Lung (tissue), 12 donors: ENCODE results near the gene UBE2I. TPM values are rescaled to one million over a fixed set of nuclear protein-coding genes. Genes with fewer than 3 reads are reported as not detected.

Source experiments
- ATAC-seq: fragments of 200-7000 bp; cut with Tn5 transposase; one replicate; pipeline ENCODE4 v1.9.1; 2020; ENCODE audit warnings: moderate number of reproducible peaks; ENCODE audit not compliant: insufficient read depth, low FRiP score
- DNase-seq, 3 donors: peaks; one replicate each; pipeline ENCODE4 v3.0.0-alpha.2; 2013 to 2017
- H3K27ac ChIP-seq, 2 donors: one replicate each; pipeline ENCODE4 v1.5.1; 2013; ENCODE audit warnings: mild to moderate bottlenecking in 2 of 2, moderate library complexity in 2 of 2, control low read depth in 1 of 2, inconsistent platforms in 1 of 2, low read depth in 1 of 2, low read length in 1 of 2
- H3K27me3 ChIP-seq, 3 donors: one replicate each; pipeline ENCODE4 v1.5.1; 2013; ENCODE audit warnings: low read length in 2 of 3; ENCODE audit not compliant: control insufficient read depth in 3 of 3, insufficient read depth in 3 of 3
- H3K36me3 ChIP-seq, 4 donors: one replicate each; pipeline ENCODE4 v1.5.1; 2013; ENCODE audit warnings: low read length in 4 of 4, mild to moderate bottlenecking in 1 of 4, moderate library complexity in 1 of 4; ENCODE audit not compliant: control insufficient read depth in 4 of 4, insufficient read depth in 4 of 4
- H3K4me1 ChIP-seq, 5 donors: one replicate each; pipeline ENCODE4 v1.5.1; 2013; ENCODE audit warnings: low read length in 5 of 5, mild to moderate bottlenecking in 2 of 5, moderate library complexity in 1 of 5; ENCODE audit not compliant: control insufficient read depth in 5 of 5, insufficient read depth in 5 of 5
- H3K4me3 ChIP-seq: one replicate; pipeline ENCODE4 v1.5.1; 2013; ENCODE audit warnings: mild to moderate bottlenecking, control low read depth, moderate library complexity
- H3K9ac ChIP-seq, 2 donors: one replicate each; pipeline ENCODE4 v1.5.1; 2013; ENCODE audit warnings: low read length in 2 of 2, control low read depth in 1 of 2; ENCODE audit not compliant: insufficient read depth in 1 of 2
- H3K9me3 ChIP-seq, 4 donors: one replicate each; pipeline ENCODE4 v1.5.1; 2013; ENCODE audit warnings: low read length in 3 of 4, mild to moderate bottlenecking in 1 of 4, moderate library complexity in 1 of 4; ENCODE audit not compliant: control insufficient read depth in 4 of 4, insufficient read depth in 3 of 4
- CTCF ChIP-seq: IDR thresholded peaks from 2 replicates; pipeline ENCODE4 v1.5.1; 2012; ENCODE audit warnings: mild to moderate bottlenecking; ENCODE audit errors: control extremely low read depth, extremely low read depth
- WGBS, 2 donors: extraction: QIAGEN DNeasy Blood & Tissue Kit; methylation state at CpG; one replicate each; pipeline ENCODE4 v1.1.7; 2013; 5-methylcytosine and 5-hydroxymethylcytosine counted together
- polyA plus RNA-seq, 2 donors: library from polyadenylated mRNA; stranded (reverse); fragments of 200-250 nt; gene quantifications; one replicate each; pipeline ENCODE4 v1.2.1, GENCODE V29; 2013
- total RNA-seq, 2 donors: library from RNA; depleted of rRNA in 1 of 2; stranded (reverse); fragments of >200 nt in 1 of 2; gene quantifications; one replicate each; pipeline ENCODE4 v1.2.1, GENCODE V29; 2014 to 2021
- donor health status: control.
- donor health status: control.
- donor health status: Bipolar disorder and iron deficiency.
- donor health status: healthy.
- donor health status: DM: yes; HTN: yes; CAD: no.

The UBE2I gene
- total and polyA plus RNA-seq, 4 donors, result 63.9 to 96.8 (median 81.5) TPM

- Histone ChIP-seq H3K4me3 (no peak overlapping the region), H3K27ac (no peak overlapping the region), H3K27me3 (peaks cover 0 to 19% (median 12%) of the 10 kb centered on the region in 3 donors), H3K4me1 (peaks cover 0 to 5% (median 0%) of the 10 kb centered on the region in 5 donors), H3K9ac (no peak overlapping the region), H3K9me3 (no peaks in the 10 kb centered on the region), H3K36me3 (no peaks in the 10 kb centered on the region)
- no peak for DNase-seq
- TF ChIP-seq CTCF, result no peak
- 93 to 97% methylated on average over 14 of the region's 14 CpGs for WGBS, 2 donors
- no peak for ATAC-seq
Observed at GRCh38 chr16:1298406-1298805, 11.0 kb upstream of the UBE2I start.

DNA sequence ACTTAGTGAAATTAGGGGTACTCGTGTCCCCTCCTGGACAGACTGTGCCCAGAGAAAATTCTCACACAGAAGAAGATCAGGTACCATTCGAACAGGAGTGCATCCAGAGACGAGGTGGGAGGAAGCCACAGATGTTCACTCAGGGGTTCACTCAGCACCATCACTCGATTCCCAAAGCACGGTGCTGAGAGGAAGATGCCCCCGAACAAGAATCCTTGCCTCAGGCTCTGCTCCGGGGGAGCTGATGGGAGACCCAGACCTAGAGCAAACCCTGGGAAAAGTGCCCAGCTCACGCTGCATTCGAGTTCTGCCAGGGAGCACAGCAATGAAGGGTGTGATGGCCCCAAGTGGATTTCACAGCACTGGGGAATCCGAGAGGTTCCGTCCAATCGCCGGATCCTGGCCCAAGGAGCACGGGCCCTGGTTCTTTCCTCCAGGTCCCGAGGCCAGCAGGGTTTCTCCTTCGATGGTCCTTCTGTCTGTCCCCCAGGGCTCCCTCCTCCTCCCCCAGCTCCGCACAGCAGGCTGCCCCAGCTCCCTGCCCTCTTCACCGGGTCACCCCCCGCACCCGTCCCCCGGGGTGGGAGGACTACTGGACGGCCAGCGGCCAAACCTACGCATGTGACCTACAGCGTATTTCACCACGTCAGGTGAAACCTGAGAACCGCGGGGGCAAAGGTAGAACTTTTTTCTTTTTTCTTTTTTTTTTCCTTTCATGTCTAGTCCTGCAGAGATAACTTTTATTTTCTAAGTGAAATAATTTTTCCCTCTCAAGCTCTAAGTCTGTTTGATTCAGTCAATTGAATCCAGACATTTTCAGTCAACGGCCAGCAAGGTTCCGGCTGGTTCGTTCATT is 10.2 kb upstream of the UBE2I start:
- Histone ChIP-seq H3K4me3 (no peak overlapping the region), H3K4me1 (peaks cover 0 to 7% (median 0%) of the 10 kb centered on the region in 5 donors), H3K27ac (no peak overlapping the region), H3K9me3 (no peaks in the 10 kb centered on the region), H3K27me3 (peaks cover 0 to 18% (median 12%) of the 10 kb centered on the region in 3 donors), H3K36me3 (no peaks in the 10 kb centered on the region), H3K9ac (no peak overlapping the region)
- no peak for TF ChIP-seq CTCF
- no peak for DNase-seq
- 64 to 80% methylated on average over 29 to 31 of the region's 31 CpGs for WGBS, 2 donors
- ATAC-seq, result no peak

DNA sequence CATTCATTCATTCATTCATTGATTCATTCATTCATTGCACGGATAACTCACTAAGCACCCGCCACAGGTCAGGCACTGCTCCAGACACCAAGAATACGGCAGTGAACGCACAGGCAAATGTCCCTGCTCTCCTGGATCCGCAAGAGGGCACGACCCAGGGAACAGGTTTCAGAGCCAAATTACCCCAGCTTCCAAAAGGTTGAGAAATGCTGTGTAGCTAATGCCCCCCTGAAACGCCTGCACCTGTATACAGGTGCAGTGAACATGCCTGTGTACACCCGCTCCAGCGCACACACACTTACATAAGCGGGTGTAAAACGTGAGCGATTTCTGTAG is 9.6 kb upstream of the UBE2I start:
- H3K9me3 ChIP-seq, result no peaks in the 10 kb centered on the region
- H3K4me3 ChIP-seq, result no peak overlapping the region
- no peaks in the 10 kb centered on the region for H3K36me3 ChIP-seq
- H3K4me1 ChIP-seq, result peaks cover 0 to 7% (median 0%) of the 10 kb centered on the region in 5 donors
- 75 to 85% methylated on average over 12 of the region's 12 CpGs for WGBS, 2 donors
- no peak for TF ChIP-seq CTCF
- peaks cover 0 to 16% (median 12%) of the 10 kb centered on the region in 3 donors for H3K27me3 ChIP-seq
- no peak overlapping the region for H3K27ac ChIP-seq
- no peak for ATAC-seq
- no peak overlapping the region for H3K9ac ChIP-seq
- DNase-seq, result no peak
